Common myeloid progenitor, CD34-positive (primary cell): ENCODE results near the gene ZFP36.
A peak's percentile ranks its signal among the peaks of the same experiment; 100 is the strongest.

ENCODE experiments used
- CTCF ChIA-PET: fragments of 350-600 bp; sonication (Branson Sonifier 250); formaldehyde crosslinking; loops from one replicate; lab custom pipeline; 2021; ENCODE audit warnings: antibody characterized with exemption; lab: Charles Lee
- POLR2A ChIA-PET: fragments of 350-600 bp; sonication (Branson Sonifier 250); formaldehyde crosslinking; loops from one replicate; lab custom pipeline; 2021; ENCODE audit warnings: antibody characterized with exemption; lab: Charles Lee
- DNase-seq, 3 donors: peaks; one replicate each; pipeline versions ENCODE4 v3.0.0 to v3.0.0-alpha.2; 2013
- H3K27ac ChIP-seq, 2 experiments: 1 replicate in 1 of 2; 2 replicates in 1 of 2; pipeline ENCODE4 v1.7.0; 2013; ENCODE audit warnings: inconsistent platforms in 2 of 2, low read length in 2 of 2, mild to moderate bottlenecking in 2 of 2, low read depth in 1 of 2, moderate library complexity in 1 of 2; ENCODE audit not compliant: severe bottlenecking in 2 of 2, insufficient read depth in 1 of 2, poor library complexity in 1 of 2
- H3K27me3 ChIP-seq, 5 experiments: replicated peaks in 2 of 5; 1 replicate in 3 of 5; 2 replicates in 2 of 5; pipeline versions ENCODE4 v1.6.1 to v1.7.0; 2013; ENCODE audit warnings: low read length in 4 of 5, mild to moderate bottlenecking in 2 of 5, moderate library complexity in 2 of 5, inconsistent platforms in 1 of 5; ENCODE audit not compliant: insufficient read depth in 5 of 5, control insufficient read depth in 4 of 5
- H3K36me3 ChIP-seq, 4 experiments: 1 replicate in 2 of 4; 2 replicates in 2 of 4; pipeline versions ENCODE4 v1.6.1 to v1.7.0; 2013; ENCODE audit warnings: low read length in 3 of 4, control low read depth in 1 of 4, mild to moderate bottlenecking in 1 of 4; ENCODE audit not compliant: control insufficient read depth in 4 of 4, insufficient read depth in 4 of 4
- H3K4me1 ChIP-seq, 4 experiments: 1 replicate in 3 of 4; 2 replicates in 1 of 4; pipeline versions ENCODE4 v1.6.1 to v1.7.1; 2013; ENCODE audit warnings: low read length in 3 of 4, mild to moderate bottlenecking in 3 of 4, control low read depth in 1 of 4, inconsistent platforms in 1 of 4, moderate library complexity in 1 of 4; ENCODE audit not compliant: control insufficient read depth in 4 of 4, insufficient read depth in 4 of 4; ENCODE audit errors: control extremely low read depth in 1 of 4
- H3K4me3 ChIP-seq, 7 experiments: 1 replicate in 4 of 7; 2 replicates in 3 of 7; pipeline versions ENCODE4 v1.5.1 to v1.7.0; 2013; ENCODE audit warnings: mild to moderate bottlenecking in 7 of 7, low read length in 6 of 7, moderate library complexity in 6 of 7, inconsistent platforms in 2 of 7, low read depth in 2 of 7, control low read depth in 1 of 7; ENCODE audit not compliant: insufficient read depth in 4 of 7, control insufficient read depth in 1 of 7; ENCODE audit errors: extremely low read depth in 1 of 7
- H3K9me3 ChIP-seq, 5 experiments: 1 replicate in 4 of 5; 2 replicates in 1 of 5; pipeline versions ENCODE4 v1.6.1 to v1.7.1; 2013; ENCODE audit warnings: low read length in 4 of 5, mild to moderate bottlenecking in 2 of 5, inconsistent platforms in 1 of 5, low read depth in 1 of 5, moderate library complexity in 1 of 5; ENCODE audit not compliant: control insufficient read depth in 4 of 5, insufficient read depth in 2 of 5; ENCODE audit errors: control extremely low read depth in 1 of 5
- WGBS: methylation state at CpG from one replicate; pipeline ENCODE4 v1.1.5; 2013; ENCODE audit not compliant: insufficient coverage; 5-methylcytosine and 5-hydroxymethylcytosine counted together

The ZFP36 gene

GRCh38 chr19:39427707-39428106 is 21.1 kb downstream of the ZFP36 start:
- Histone ChIP-seq H3K27ac (no peak overlapping the region), H3K9me3 (no peaks in the 10 kb centered on the region), H3K4me1 (peaks cover 0 to 7% (median 0%) of the 10 kb centered on the region in 4 experiments), H3K36me3 (peaks cover 5 to 29% (median 20%) of the 10 kb centered on the region in 4 experiments), H3K27me3 (no peaks in the 10 kb centered on the region), H3K4me3 (no peak overlapping the region)
- DNase-seq, result no peak
- ChIA-PET POLR2A (interaction anchor here (2.2 kb wide), 1 partner anchor 8 kb away, joined by 8 read pairs; the partner anchor contains the start of gene RPS16), CTCF (interaction anchor here (0.7 to 3.2 kb wide), 5 partner anchors 8 to 106 kb away, joined by 3 to 21 read pairs (median 4); partner anchors contain the start of gene RPS16)
- 96% methylated on average over 10 of the region's 11 CpGs for WGBS

- 62% methylated on average over 23 of the region's 23 CpGs for WGBS
- Histone ChIP-seq H3K4me1 (peaks cover 0 to 7% (median 0%) of the 10 kb centered on the region in 4 experiments), H3K4me3 (no peak overlapping the region), H3K27ac (no peak overlapping the region), H3K36me3 (peaks cover 2 to 29% (median 22%) of the 10 kb centered on the region in 4 experiments), H3K27me3 (no peaks in the 10 kb centered on the region), H3K9me3 (no peaks in the 10 kb centered on the region)
- DNase-seq, result no peak
- ChIA-PET CTCF (interaction anchor here (0.7 to 3.2 kb wide), 6 partner anchors 10 to 106 kb away, joined by 3 to 21 read pairs (median 4); no protein-coding TSS in a partner anchor), POLR2A (no interaction called here)
Observed at GRCh38 chr19:39428283-39429112, 21.9 kb downstream of the ZFP36 start.

DNA sequence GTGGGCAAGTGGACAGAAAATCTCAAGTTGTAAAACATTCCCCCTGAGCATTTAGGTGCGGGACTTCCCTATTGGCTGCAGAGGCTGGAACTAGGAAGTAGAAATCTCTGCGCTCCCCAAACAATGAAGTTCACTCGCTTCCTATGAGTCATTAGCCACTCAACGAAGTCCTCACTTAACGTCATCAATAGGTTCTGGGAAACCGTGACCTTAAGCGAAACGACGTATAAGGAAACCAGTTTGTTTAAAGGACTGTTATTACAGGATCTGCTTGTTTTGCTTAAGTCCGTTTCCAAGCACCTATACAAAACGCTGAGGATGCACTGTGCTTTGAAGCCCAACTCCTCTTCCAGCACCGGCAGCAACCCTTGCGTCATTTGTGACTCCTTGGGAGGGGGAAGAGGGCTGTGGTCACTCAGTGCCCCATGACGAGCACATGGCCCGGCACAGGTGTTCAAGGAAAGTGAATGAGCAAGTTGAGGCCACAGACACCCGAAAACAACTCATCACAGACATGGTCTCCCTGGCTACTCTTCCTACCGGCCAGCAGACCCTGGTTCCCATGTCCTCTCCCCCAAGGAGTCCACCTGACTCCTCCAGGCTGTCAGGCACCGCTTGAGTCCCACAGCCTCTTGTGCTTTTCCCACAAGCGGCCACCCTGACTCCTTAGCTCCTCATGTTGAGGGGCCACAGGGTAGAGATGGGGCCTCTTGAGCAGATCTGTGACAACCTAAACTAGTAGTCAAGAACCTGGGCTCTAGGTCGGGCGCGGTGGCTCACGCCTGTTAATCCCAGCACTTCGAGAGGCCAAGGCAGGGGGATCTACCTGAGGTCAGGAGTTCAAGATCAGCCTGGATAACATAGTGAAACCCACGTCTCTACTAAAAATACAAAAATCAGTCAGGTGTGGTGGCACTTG is 24.3 kb downstream of the ZFP36 start:
- ChIA-PET CTCF (no interaction called here), POLR2A (interaction anchor here (0.7 kb wide), 1 partner anchor 20 kb away, joined by 3 read pairs; no protein-coding TSS in a partner anchor)
- Histone ChIP-seq H3K4me1 (peaks cover 4 to 23% (median 15%) of the 10 kb centered on the region in 4 experiments), H3K27me3 (no peaks in the 10 kb centered on the region), H3K4me3 (no peak overlapping the region), H3K9me3 (no peaks in the 10 kb centered on the region), H3K36me3 (peaks cover 2 to 30% (median 27%) of the 10 kb centered on the region in 4 experiments), H3K27ac (no peak overlapping the region)
- 89% methylated on average over 18 of the region's 25 CpGs for whole genome bisulfite sequencing
- DNase-seq, result peak in 2 of 3 donors; percentile 29 to 32

GRCh38 chr19:39432677-39433025 is 26.0 kb downstream of the ZFP36 start:
- DNase-seq, result no peak
- H3K4me3 ChIP-seq, result no peak overlapping the region
- no peaks in the 10 kb centered on the region for H3K9me3 ChIP-seq
- peaks cover 2 to 30% (median 27%) of the 10 kb centered on the region in 4 experiments for H3K36me3 ChIP-seq
- POLR2A ChIA-PET, result no interaction called here
- CTCF ChIA-PET, result interaction anchor here (0.7 to 2.4 kb wide), 2 partner anchors 21 to 44 kb away, joined by 5 to 8 read pairs; partner anchors contain the start of gene PLEKHG2
- H3K27ac ChIP-seq, result no peak overlapping the region
- 98% methylated on average over 8 of the region's 8 CpGs for WGBS
- peaks cover 4 to 30% (median 22%) of the 10 kb centered on the region in 4 experiments for H3K4me1 ChIP-seq
- H3K27me3 ChIP-seq, result no peaks in the 10 kb centered on the region

GRCh38 chr19:39433480-39434079 is 26.9 kb downstream of the ZFP36 start:
- CTCF ChIA-PET, result interaction anchor here (0.7 to 2.4 kb wide), 5 partner anchors 16 to 37 kb away, joined by 3 to 8 read pairs (median 6); partner anchors contain the start of gene PLEKHG2
- Histone ChIP-seq H3K27ac (peak overlapping the region in 1 of 2 experiments; percentile 94), H3K4me1 (peaks cover 4 to 30% (median 22%) of the 10 kb centered on the region in 4 experiments)

More at GRCh38 chr19:39433480-39434079, 26.9 kb downstream of the ZFP36 start:
- Histone ChIP-seq H3K9me3 (no peaks in the 10 kb centered on the region), H3K4me3 (peak overlapping the region in 1 of 7 experiments; percentile 98), H3K27me3 (no peaks in the 10 kb centered on the region), H3K36me3 (peaks cover 2 to 30% (median 27%) of the 10 kb centered on the region in 4 experiments)
- WGBS, result 100% methylated on average over 5 of the region's 8 CpGs
- DNase-seq, result no peak
- POLR2A ChIA-PET, result no interaction called here
